SK-N-SH (cell line): Measurements from ENCODE around the gene FLVCR1. TPM values are rescaled to one million over a fixed set of nuclear protein-coding genes. Genes with fewer than 3 reads are reported as not detected.

Experiments used
- CTCF ChIA-PET: fragments of 300-600, 350-600 bp; formaldehyde crosslinking; extraction: SDS; loops from one replicate; lab custom pipeline; 2021; lab: Yijun Ruan, JAX
- POLR2A ChIA-PET: fragments of 350-600 bp; sonication (Branson Sonifier 250); formaldehyde crosslinking; extraction: SDS; loops from one replicate; lab custom pipeline; 2020; ENCODE audit warnings: antibody characterized with exemption, inconsistent platforms; lab: Yijun Ruan, JAX
- DNase-seq: peaks from one replicate; pipeline ENCODE4 v3.0.0; 2012
- H2AFZ ChIP-seq: fragments of 200-600 bp; sonication (generic); 2 replicates; pipeline ENCODE4 v1.8.1; 2016; ENCODE audit warnings: antibody characterized with exemption, mild to moderate bottlenecking, low read depth
- H3F3A ChIP-seq: fragments of 200-600 bp; sonication (generic); replicated peaks from 2 replicates; pipeline ENCODE3; 2016; ENCODE audit warnings: antibody characterized with exemption, mild to moderate bottlenecking; ENCODE audit not compliant: insufficient read depth
- H3K27ac ChIP-seq, 2 experiments: fragments of 200-500 bp in 1 of 2; fragments of 200-600 bp in 1 of 2; sonication (Bioruptor generic) in 1 of 2; sonication (generic), shearing (Covaris generic) in 1 of 2; 2 replicates each; pipeline versions ENCODE4 v1.5.1 to v1.6.1; 2014 to 2016; ENCODE audit warnings: low read depth in 2 of 2, inconsistent platforms in 1 of 2, low read length in 1 of 2, mild to moderate bottlenecking in 1 of 2, mixed read lengths in 1 of 2
- H3K27me3 ChIP-seq: fragments of 200-600 bp; sonication (generic), shearing (Covaris generic); 2 replicates; pipeline ENCODE4 v1.6.1; 2016; ENCODE audit warnings: mixed run types; ENCODE audit not compliant: insufficient read depth
- H3K36me3 ChIP-seq, 2 experiments: fragments of 200-500 bp in 1 of 2; fragments of 200-600 bp in 1 of 2; sonication (Bioruptor generic) in 1 of 2; sonication (generic) in 1 of 2; replicated peaks in 1 of 2; 2 replicates each; pipeline versions ENCODE3 to v1.5.1; 2014 to 2016; ENCODE audit warnings: low read length in 1 of 2, mild to moderate bottlenecking in 1 of 2; ENCODE audit not compliant: insufficient read depth in 2 of 2, control insufficient read depth in 1 of 2
- H3K4me1 ChIP-seq, 2 experiments: fragments of 200-500 bp in 1 of 2; fragments of 200-600 bp in 1 of 2; sonication (Bioruptor generic) in 1 of 2; sonication (generic), shearing (Covaris generic) in 1 of 2; 2 replicates each; pipeline versions ENCODE4 v1.5.1 to v1.6.1; 2014 to 2016; ENCODE audit warnings: low read depth in 1 of 2, low read length in 1 of 2, mixed run types in 1 of 2; ENCODE audit not compliant: insufficient read depth in 2 of 2, control insufficient read depth in 1 of 2
- H3K4me2 ChIP-seq: fragments of 200-600 bp; sonication (generic), shearing (Covaris generic); 2 replicates; pipeline ENCODE4 v1.6.1; 2017; ENCODE audit warnings: mixed run types
- H3K4me3 ChIP-seq, 2 experiments: fragments of 200-500 bp in 1 of 2; fragments of 200-600 bp in 1 of 2; sonication (Bioruptor generic) in 1 of 2; sonication (generic), shearing (Covaris generic) in 1 of 2; 2 replicates each; pipeline versions ENCODE4 v1.5.1 to v1.8.1; 2014 to 2016; ENCODE audit warnings: low read depth in 2 of 2, inconsistent platforms in 1 of 2, low read length in 1 of 2, mild to moderate bottlenecking in 1 of 2, mixed read lengths in 1 of 2, moderate library complexity in 1 of 2
- H3K79me2 ChIP-seq: fragments of 200-600 bp; sonication (generic); 2 replicates; pipeline ENCODE4 v1.8.1; 2017; ENCODE audit warnings: mild to moderate bottlenecking; ENCODE audit not compliant: insufficient read depth
- H3K9ac ChIP-seq: fragments of 200-600 bp; sonication (generic); 2 replicates; pipeline ENCODE4 v1.6.1; 2017; ENCODE audit warnings: mixed run types
- H3K9me2 ChIP-seq: fragments of 200-600 bp; sonication (generic); 2 replicates; pipeline ENCODE4 v1.6.1; 2017; ENCODE audit warnings: mixed run types
- H3K9me3 ChIP-seq: fragments of 200-600 bp; sonication (generic); 2 replicates; pipeline ENCODE4 v1.6.1; 2017; ENCODE audit warnings: mixed run types, mild to moderate bottlenecking, moderate library complexity
- H4K20me1 ChIP-seq: fragments of 200-600 bp; sonication (generic); 2 replicates; pipeline ENCODE4 v1.6.1; 2017; ENCODE audit warnings: mild to moderate bottlenecking, mixed run types; ENCODE audit not compliant: insufficient read depth
- ELF1 ChIP-seq: IDR thresholded peaks from 2 replicates; pipeline ENCODE4 v1.4.0; 2012
- EP300 ChIP-seq, 2 experiments: IDR thresholded peaks; 2 replicates each; pipeline versions ENCODE4 v1.4.0 to v1.6.1; 2012; ENCODE audit warnings: borderline replicate concordance in 1 of 2, low read depth in 1 of 2, low read length in 1 of 2
- EZH2phosphoT487 ChIP-seq: fragments of 200-600 bp; sonication (generic); IDR thresholded peaks from 2 replicates; pipeline ENCODE4 v1.6.1; 2017; ENCODE audit warnings: low read depth, mixed run types, mild to moderate bottlenecking, antibody characterized with exemption, moderate library complexity, borderline replicate concordance
- FOXM1 ChIP-seq: IDR thresholded peaks from 2 replicates; pipeline ENCODE4 v1.4.0; 2012; ENCODE audit warnings: low read depth, mild to moderate bottlenecking
- POLR2AphosphoS5 ChIP-seq: IDR thresholded peaks from 2 replicates; pipeline ENCODE4 v1.6.1; 2012; ENCODE audit warnings: low read depth, low read length
- RFX5 ChIP-seq: IDR thresholded peaks from 2 replicates; pipeline ENCODE4 v1.6.1; 2012; ENCODE audit warnings: mild to moderate bottlenecking, improper control_type of control experiment, low read length
- SMC3 ChIP-seq: IDR thresholded peaks from 2 replicates; pipeline ENCODE4 v1.6.1; 2012; ENCODE audit warnings: low read depth, low read length, improper control_type of control experiment
- TAF1 ChIP-seq: IDR thresholded peaks from 2 replicates; pipeline ENCODE4 v1.6.1; 2012; ENCODE audit warnings: low read depth, mild to moderate bottlenecking, low read length, moderate library complexity, borderline replicate concordance
- WGBS: methylation state at CpG from one replicate; pipeline ENCODE4 v1.1.6; 2017; ENCODE audit warnings: low lambda C conversion rate; 5-methylcytosine and 5-hydroxymethylcytosine counted together
- polyA plus RNA-seq, 3 experiments: library from polyadenylated mRNA; depleted of rRNA; stranded (reverse); fragments of >200 nt; gene quantifications; 2 replicates each; pipeline ENCODE4 v1.2.3, GENCODE V29; 2012
- TF ChIP-seq, protein P1 (sequence below): IDR thresholded peaks from 2 replicates; pipeline ENCODE4 v1.4.0; 2012; ENCODE audit warnings: low read depth, borderline replicate concordance
- TF ChIP-seq, protein P2 (sequence below): fragments of 200-600 bp; sonication (generic); IDR thresholded peaks from 2 replicates; pipeline ENCODE4 v1.6.1; 2017; ENCODE audit warnings: antibody characterized with exemption, mild to moderate bottlenecking, moderate library complexity
- TF ChIP-seq, protein P3 (sequence below): IDR thresholded peaks from 2 replicates; pipeline ENCODE4; 2012
- TF ChIP-seq, protein P4 (sequence below): fragments of 150-350 bp; IDR thresholded peaks from 2 replicates; pipeline ENCODE4 v1.6.1; 2016; ENCODE audit warnings: mild to moderate bottlenecking, low read depth, low read length
- TF ChIP-seq, protein P5 (sequence below): IDR thresholded peaks from 2 replicates; pipeline ENCODE4 v1.4.0; 2012; ENCODE audit warnings: low read depth, borderline replicate concordance

FLVCR1 gene
- polyA plus RNA-seq, 1 of the 3 experiments (the other 2 are of a cell fraction) = 1.7 TPM

DNA sequence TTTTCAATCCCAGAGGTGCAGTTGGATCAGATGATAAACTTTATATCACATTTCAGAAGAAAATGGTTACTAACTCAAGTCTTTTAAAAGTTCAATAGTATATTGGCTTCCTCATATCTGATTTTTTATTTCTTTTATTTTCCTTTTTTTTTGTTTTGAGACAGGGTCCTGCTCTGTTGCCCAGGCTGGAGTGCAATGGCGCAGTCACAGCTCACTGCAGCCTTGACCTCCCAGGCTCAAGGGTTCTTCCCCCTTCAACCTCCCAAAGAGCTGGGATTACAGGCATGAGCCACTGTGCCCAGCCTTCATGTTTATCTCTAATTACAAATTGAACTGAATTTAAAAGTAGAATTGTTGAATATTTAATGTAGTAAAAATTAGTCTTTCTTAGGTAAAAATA, 13.9 kb downstream of the FLVCR1 start:
- CTCF ChIA-PET = interaction anchor here (1.2 kb wide), 2 partner anchors 14 to 57 kb away, joined by 3 read pairs; partner anchors contain the start of gene FLVCR1
- Histone ChIP-seq H3K27ac (no peak overlapping the region), H3K9me2 (no peaks in the 10 kb centered on the region), H3K4me3 (no peak overlapping the region), H3K4me2 (no peak overlapping the region), H3K9me3 (no peaks in the 10 kb centered on the region), H3K27me3 (no peaks in the 10 kb centered on the region), H3K36me3 (peaks cover 31 to 48% of the 10 kb centered on the region in 2 experiments), H2AFZ (no peak overlapping the region), H3F3A (peaks cover 4% of the 10 kb centered on the region), H3K9ac (no peak overlapping the region), H3K4me1 (no peaks in the 10 kb centered on the region), H3K79me2 (no peaks in the 10 kb centered on the region; the same call in 1 of the 2 replicates), H4K20me1 (no peaks in the 10 kb centered on the region)
- POLR2A ChIA-PET = no interaction called here
- no peak for DNase-seq
- TF ChIP-seq SMC3 = no peak
- TF ChIP-seq TAF1 = no peak
- TF ChIP-seq POLR2AphosphoS5 = no peak
- TF ChIP-seq, protein P1, sequence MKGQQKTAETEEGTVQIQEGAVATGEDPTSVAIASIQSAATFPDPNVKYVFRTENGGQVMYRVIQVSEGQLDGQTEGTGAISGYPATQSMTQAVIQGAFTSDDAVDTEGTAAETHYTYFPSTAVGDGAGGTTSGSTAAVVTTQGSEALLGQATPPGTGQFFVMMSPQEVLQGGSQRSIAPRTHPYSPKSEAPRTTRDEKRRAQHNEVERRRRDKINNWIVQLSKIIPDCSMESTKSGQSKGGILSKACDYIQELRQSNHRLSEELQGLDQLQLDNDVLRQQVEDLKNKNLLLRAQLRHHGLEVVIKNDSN = no peak
- TF ChIP-seq RFX5 = no peak
- no peak for TF ChIP-seq EP300 (IDR thresholded peaks at IDR 0.05; ENCODE audit: borderline replicate concordance in 1 of 2, low read depth in 1 of 2, low read length in 1 of 2)
- no peak for TF ChIP-seq ELF1
- TF ChIP-seq EZH2phosphoT487 = no peak
- 95% methylated on average over 1 of the region's 1 CpG for WGBS

DNA sequence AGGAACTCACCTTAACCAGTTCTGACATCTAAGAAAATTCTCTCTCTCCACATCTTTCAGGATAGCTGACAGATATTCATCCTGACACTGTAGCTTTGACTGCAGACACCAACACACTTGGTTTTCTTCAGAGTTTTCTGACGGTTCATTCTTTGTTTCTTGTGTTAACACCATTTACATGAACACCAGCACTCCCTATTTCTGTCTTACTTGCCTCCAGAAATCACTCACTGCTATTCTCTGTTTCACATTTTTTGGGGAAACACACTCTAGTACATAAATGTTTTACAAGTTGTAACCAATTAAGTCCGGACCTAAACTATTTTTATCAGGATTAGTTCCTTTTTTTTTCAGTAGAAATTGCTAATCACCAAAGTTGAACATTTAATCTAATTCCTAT, 15.4 kb downstream of the FLVCR1 start:
- no peaks in the 10 kb centered on the region for H3K9me2 ChIP-seq
- peaks cover 24 to 43% of the 10 kb centered on the region in 2 experiments for H3K36me3 ChIP-seq
- TF ChIP-seq, protein P2, sequence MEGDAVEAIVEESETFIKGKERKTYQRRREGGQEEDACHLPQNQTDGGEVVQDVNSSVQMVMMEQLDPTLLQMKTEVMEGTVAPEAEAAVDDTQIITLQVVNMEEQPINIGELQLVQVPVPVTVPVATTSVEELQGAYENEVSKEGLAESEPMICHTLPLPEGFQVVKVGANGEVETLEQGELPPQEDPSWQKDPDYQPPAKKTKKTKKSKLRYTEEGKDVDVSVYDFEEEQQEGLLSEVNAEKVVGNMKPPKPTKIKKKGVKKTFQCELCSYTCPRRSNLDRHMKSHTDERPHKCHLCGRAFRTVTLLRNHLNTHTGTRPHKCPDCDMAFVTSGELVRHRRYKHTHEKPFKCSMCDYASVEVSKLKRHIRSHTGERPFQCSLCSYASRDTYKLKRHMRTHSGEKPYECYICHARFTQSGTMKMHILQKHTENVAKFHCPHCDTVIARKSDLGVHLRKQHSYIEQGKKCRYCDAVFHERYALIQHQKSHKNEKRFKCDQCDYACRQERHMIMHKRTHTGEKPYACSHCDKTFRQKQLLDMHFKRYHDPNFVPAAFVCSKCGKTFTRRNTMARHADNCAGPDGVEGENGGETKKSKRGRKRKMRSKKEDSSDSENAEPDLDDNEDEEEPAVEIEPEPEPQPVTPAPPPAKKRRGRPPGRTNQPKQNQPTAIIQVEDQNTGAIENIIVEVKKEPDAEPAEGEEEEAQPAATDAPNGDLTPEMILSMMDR = no peak
- no peak for TF ChIP-seq FOXM1
- TF ChIP-seq, protein P3, sequence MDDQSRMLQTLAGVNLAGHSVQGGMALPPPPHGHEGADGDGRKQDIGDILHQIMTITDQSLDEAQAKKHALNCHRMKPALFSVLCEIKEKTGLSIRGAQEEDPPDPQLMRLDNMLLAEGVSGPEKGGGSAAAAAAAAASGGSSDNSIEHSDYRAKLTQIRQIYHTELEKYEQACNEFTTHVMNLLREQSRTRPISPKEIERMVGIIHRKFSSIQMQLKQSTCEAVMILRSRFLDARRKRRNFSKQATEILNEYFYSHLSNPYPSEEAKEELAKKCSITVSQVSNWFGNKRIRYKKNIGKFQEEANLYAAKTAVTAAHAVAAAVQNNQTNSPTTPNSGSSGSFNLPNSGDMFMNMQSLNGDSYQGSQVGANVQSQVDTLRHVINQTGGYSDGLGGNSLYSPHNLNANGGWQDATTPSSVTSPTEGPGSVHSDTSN = no peak
- TF ChIP-seq ELF1 = no peak
- TF ChIP-seq, protein P4, sequence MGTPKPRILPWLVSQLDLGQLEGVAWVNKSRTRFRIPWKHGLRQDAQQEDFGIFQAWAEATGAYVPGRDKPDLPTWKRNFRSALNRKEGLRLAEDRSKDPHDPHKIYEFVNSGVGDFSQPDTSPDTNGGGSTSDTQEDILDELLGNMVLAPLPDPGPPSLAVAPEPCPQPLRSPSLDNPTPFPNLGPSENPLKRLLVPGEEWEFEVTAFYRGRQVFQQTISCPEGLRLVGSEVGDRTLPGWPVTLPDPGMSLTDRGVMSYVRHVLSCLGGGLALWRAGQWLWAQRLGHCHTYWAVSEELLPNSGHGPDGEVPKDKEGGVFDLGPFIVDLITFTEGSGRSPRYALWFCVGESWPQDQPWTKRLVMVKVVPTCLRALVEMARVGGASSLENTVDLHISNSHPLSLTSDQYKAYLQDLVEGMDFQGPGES = no peak
- TF ChIP-seq, protein P5, sequence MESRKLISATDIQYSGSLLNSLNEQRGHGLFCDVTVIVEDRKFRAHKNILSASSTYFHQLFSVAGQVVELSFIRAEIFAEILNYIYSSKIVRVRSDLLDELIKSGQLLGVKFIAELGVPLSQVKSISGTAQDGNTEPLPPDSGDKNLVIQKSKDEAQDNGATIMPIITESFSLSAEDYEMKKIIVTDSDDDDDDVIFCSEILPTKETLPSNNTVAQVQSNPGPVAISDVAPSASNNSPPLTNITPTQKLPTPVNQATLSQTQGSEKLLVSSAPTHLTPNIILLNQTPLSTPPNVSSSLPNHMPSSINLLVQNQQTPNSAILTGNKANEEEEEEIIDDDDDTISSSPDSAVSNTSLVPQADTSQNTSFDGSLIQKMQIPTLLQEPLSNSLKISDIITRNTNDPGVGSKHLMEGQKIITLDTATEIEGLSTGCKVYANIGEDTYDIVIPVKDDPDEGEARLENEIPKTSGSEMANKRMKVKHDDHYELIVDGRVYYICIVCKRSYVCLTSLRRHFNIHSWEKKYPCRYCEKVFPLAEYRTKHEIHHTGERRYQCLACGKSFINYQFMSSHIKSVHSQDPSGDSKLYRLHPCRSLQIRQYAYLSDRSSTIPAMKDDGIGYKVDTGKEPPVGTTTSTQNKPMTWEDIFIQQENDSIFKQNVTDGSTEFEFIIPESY = no peak
- no peaks in the 10 kb centered on the region for H3K27me3 ChIP-seq
- H3K79me2 ChIP-seq = no peaks in the 10 kb centered on the region
- H3F3A ChIP-seq = peaks cover 4% of the 10 kb centered on the region
- H3K4me1 ChIP-seq = no peaks in the 10 kb centered on the region
- WGBS = 94% methylated on average over 2 of the region's 2 CpGs
- no peak overlapping the region for H2AFZ ChIP-seq
- no peak overlapping the region for H3K27ac ChIP-seq
- ChIA-PET CTCF (no interaction called here), POLR2A (interaction anchor here (1.2 kb wide), 1 partner anchor 16 kb away, joined by 3 read pairs; the partner anchor contains the start of gene FLVCR1)
- DNase-seq = no peak
- H3K9ac ChIP-seq = no peak overlapping the region
- no peaks in the 10 kb centered on the region for H3K9me3 ChIP-seq
- no peaks in the 10 kb centered on the region for H4K20me1 ChIP-seq
- no peak overlapping the region for H3K4me2 ChIP-seq
- H3K4me3 ChIP-seq = no peak overlapping the region
